CD4-positive, alpha-beta T cell treated with Interleukin-4 for 1 hour (primary cell): ENCODE data around the gene PERCC1.

Experiments used
- DNase-seq, 2 donors: peaks; one replicate each; pipeline ENCODE4 v3.0.0-alpha.2; 2020 to 2022

The PERCC1 gene

DNA sequence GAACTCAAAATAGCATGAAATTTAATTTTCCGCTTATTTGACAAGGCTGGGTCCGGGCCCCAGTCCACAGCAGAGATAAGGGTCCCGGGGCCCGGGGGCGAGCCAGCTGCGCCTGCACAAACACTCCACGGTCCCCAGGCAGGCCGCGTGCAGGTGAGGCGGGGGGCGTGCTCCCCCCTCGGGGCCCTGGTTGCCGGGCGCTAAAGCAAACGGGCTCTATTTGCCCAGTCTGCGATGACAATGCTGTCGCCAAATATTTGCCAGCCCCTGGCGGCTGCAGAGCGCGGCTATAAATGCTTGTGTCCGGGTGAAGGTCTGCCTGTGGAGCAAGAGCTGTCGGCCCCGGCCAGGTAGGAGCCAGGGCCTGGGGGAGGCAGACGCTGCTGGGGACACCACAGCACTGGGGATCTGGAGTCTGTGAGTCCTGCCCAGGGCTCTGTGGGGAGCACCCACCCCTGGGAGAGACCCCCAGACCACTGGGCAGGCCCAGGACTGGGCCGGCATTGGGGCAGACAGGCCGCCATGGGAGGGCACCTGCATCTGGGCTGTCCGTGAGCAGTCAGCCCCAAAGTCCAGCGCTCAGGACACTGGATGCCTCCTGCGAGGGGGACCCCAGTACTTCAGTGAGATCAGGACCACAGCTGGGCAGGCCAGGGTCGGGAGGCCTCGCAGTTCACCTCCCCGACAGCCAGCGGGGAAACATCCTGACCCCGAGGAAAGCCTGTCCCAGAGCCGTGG lies at the start of gene PERCC1:
TSS of gene PERCC1 (plus strand) at position 320 of the 738 bp plus-strand sequence. CDS start 1,516 bp downstream, outside the sequence.
- no peak for DNase-seq

DNA sequence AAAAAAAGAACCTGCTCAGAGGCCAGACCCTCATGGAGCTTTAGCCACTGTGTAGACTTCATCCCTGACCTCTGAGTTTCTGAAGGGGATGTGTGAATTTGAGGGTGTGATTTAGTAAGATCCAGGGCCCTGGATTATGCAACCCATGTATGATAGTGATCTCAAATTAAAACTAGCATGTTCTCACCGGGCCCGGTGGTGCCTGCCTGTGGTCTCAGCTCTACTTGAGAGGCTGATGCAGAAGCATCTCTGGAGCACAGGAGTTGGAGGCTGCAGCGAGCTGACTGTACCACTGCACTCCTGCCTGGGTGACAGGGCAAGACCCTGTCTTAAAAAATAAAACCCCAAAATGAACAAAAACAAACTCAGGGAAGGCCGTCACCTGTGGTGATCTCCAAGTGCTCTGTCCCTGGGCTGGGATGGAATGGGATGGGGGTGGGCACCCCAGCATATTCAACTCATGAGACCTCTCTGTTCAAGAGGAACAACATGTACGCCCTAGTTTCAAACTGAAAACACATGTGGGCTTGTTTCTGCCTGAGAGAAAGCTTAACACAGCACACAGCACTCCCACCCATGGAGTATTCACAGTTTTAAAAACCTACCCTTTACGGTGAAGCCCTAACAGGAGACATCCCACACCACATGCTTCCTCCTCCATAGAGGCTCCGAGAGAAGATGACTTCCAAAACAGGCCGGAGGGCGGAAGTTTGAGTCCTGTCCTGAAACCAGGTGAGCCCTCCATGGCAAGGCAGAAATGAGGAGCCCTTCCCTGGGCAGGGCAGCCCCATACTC lies 49.1 kb upstream of the PERCC1 start:
- DNase-seq = no peak

DNA sequence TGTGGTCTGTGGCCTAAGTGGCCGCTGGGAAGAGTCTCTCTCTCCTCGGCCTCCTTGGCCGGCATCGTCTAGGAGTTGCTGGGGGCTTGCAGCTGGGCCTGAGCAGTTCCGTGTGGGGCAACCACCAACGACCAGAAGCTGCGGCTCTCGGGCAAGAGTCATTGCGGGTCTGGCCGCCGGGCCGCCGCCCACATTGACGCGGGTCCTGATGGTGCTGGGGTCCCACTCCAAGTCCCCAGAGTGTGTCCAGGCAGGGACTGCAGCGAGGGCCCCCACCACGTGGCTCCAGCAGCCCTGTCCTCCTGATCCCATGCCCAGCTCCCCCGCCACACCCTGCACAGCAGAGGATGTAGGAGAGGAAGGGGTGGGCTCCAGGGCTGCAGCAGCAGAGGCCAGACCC lies 47.3 kb upstream of the PERCC1 start:
- no peak for DNase-seq

DNA sequence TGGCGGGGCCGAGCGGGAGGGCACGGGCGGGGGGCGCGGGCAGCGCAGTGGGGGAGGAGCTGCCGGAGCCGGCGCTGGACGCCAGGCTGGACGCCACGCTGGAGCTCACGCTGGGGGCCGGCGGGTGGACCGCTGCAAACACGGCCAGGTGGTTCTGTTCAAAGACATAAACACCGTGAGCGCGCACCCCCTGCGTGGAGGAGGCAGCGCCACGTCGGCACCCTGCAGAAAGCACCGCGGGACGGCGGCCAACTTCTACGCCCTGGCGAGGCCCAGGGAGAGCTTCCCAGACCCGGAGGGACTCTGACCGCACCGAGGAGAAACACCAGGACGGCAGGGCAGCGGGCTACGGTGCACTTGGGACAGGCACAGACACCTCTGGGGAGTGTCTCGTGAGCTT lies 45.6 kb upstream of the PERCC1 start:
- no peak for DNase-seq

DNA sequence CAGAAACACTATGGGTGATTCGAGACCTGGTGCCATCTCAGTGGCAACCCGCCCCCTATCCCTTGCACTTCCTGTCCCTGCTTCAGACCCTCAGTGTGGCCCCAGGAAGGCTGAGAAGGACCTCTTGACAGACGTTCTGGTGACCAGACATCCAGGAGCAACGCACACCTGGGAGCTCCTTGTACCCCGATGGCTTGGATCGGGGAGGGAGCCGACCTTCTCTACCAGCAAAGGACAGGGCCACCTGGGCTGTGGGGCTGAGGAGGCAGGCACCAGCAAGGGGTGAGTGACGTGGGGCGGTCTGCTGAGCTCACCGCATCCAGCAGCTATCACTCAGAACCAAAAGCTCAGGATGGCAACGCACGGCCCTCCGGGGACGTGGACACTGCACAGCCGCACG lies 43.5 kb upstream of the PERCC1 start:
- no peak for DNase-seq

DNA sequence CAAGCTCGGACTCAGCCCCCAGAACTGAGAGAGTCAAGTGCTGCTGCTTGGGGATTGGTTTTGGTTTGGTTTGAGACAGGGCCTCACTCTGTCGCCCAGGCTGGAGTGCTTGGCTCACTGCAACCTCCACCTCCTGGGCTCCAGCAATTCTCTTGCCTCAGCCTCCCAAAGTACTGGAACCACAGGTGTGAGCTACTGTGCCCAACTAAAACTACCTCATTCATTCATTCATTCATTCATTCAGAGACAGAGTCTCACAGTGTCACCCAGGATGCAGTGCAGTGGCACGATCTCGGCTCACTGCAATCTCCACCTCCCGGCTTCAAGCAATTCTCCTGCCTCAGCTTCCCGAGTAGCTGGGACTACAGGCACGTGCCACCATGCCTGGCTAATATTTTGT lies 41.1 kb upstream of the PERCC1 start:
- no peak for DNase-seq

DNA sequence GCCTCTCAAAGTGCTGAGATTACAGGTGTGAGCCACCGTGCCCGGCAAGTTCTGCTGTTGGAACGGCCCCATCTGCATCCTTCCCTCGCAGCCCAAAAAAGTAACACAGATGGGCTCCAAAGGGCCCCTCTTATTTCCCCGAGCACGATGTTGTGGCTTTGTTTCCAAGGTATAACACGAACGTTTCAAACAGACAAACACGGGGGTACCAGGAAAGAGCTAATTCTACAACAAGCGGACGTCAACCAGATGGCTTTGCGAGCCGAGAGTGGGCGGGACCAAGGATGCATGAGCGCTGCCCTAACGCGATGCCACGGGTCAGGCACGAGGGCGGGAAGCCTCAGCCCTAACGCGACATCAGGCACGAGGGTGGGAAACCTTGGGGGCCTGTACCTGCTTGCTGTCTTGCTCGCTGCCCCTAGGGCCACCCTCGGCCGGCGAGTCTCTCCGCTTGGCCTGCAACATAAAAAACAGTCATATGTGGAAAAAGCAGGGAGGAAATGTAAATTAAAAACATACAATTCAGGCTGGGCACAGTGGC lies 40.6 kb upstream of the PERCC1 start:
- DNase-seq = no peak

DNA sequence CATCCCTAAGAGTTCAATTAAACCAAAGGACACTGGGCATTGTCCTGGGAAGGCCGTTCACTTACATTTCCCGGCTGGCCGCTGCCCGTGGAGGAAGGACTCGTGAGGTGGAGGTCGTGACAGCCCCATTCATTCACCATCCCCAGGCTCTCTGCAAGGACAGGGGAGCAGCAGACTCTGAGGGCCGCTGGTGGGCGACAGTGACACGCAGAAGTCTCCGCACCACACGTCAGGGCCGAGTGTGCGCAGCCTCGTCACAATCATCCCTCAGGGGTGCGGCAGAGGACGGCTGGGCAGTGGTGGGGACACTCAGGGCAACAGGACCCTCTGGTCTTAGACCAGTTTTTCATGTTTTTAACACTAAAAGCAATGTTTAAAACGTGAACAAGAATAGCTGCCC lies 38.1 kb upstream of the PERCC1 start:
- DNase-seq = no peak

DNA sequence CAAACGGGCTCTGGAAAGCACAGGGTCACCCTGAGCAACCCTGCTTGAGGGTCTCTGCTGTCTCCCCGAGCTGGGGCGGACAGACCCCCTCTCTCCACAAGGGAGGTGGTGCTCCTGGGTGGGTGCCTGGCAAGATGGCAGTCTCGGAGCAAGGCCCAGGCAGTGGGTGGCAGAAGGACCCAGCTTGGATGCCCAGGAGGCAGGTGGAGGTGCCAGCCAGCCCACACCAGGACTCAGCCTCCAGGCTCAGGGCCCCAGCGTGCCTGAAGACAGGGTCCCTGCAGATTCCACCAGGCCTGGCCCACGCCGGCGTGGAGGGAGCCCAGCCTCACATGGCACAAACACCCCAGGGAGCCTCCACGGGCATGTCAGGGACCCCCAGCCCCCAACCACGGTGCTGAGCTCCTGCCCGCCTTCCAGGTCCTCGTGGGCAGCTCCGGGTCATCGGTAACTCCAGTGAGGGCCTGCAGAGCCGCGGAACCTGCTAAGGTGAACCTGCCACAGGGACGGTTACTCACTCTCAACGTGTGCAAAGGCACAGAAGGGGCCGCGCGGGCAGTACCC lies 37.2 kb upstream of the PERCC1 start:
- DNase-seq = no peak

DNA sequence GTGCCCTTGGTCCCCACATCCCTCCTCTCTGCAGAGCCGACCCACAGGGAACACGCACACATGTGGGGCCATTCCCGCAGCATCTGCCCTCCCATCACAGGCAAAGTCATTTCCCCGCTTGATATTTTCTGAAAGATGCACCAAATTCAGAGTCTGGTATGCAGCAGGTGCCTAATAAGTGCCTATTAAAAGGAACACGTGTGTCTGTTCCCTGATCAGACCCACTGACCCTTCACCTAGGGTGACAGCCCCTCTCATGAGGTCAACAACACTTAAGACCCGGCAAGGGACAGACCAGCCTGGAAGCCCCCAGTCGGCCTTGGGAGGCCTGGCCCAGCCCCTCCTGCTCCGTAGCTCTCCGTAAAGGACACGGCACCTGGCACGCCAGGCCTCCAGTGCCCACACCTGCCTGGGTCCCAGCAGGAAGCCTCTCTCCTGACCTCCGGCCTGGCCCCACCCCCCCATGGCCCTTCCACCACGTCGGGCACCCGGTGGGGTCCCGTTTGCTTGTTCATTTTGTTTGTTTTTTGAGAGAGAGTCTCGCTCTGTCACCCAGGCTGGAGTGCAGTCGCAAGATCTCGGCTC lies 36.4 kb upstream of the PERCC1 start:
- no peak for DNase-seq

DNA sequence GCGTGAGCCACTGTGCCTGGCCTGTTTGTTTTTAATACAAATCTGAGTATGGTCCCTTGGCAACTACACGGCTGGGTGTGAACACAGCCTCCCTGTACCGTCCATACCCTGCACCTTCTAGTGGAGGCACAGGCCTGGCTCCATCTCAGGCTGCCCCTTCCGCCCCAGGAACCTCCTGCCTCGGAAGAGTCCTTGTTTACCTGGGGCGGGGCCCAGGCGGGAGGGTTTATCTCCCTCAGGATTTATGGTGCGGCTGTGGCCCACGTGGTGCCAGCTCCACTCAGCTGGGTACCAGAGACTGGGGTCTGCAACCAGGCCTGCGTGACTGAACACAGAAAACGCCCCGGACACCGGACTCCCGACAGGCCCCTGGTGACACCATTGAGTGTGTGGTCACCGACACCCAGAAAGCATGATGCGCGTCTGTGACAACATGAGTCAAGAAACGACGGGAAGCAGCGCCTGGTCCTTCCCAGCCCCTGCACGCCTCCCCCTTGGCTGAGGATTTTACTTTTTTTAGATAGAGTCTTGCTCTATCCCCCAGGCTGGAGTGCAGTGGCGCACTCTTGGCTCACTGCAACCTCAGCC lies 35.3 kb upstream of the PERCC1 start:
- no peak for DNase-seq

DNA sequence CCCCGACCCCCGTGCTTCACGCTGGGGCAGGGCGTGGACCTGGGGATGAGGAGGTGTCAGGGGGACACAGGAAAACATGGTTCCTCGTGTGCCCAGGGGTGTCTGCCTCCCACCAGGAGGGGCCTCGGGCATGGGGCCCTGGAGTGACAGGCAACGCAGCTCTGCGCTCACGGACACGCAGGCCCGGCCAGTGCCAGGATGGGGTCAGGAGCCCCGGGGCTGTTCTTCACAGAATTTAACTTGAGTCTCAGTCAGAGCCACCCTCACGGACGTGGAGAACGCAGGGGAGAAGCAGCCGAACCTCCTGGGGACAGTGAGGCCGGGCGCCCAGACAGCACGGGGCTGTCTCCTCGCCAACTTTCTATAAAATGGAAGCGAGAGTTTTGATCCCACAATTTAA lies 33.1 kb upstream of the PERCC1 start:
- no peak for DNase-seq

DNA sequence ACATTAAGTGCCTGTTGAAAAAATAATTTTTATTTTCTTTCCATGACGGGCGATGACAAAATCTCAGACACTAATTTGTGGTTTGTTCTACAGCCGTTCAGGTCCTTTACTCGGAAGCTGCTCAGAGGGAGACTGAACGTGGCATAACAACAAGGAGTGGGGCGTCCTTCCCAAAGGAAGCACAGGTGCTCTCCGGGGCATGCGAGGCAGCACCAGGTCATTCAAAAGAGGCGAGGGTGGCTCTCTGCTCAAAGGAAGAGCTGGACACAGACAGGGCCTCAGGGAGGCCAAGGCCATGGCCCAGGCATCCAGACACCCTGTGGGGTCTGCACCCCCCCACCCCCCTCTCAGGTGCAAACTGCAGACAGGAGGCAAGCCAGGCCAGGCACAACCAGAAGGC lies 32.5 kb upstream of the PERCC1 start:
- DNase-seq = no peak

DNA sequence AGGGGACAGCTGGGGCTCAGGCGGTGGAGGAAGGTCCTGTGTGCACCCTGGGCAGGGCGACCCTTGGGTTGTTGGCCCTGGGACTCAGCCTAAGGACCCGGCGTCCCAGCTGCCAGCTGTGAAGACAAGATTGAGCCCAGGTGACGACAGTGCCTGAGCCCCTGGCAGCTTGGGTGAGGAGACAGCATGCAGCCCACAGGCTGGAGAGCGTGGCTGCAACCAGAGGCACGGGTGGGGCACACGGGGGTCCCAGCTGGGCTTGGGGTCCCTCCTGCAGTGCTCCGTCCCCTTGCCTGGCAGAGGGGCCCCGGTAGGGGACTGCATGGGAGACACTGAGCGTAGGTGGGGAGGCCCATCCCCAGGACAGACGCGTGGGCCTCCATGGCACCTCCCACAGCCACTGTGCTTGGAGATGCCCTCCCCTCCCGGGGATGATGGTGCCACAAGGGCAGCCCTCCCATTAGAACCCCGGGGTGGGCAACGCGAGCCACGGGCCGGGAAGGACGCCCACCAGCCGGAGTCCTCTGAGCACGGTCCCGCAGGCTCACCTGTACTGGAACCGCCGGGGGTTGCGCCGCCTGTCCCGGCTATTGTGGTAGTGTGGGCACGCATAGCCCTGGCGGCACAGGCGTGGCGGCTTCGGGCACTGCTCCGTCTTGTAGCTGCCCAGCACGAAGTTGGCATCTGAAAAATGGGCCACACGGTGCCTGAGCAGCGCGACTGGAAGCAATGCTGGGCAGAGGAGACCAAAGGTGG lies 31.9 kb upstream of the PERCC1 start:
- no peak for DNase-seq

DNA sequence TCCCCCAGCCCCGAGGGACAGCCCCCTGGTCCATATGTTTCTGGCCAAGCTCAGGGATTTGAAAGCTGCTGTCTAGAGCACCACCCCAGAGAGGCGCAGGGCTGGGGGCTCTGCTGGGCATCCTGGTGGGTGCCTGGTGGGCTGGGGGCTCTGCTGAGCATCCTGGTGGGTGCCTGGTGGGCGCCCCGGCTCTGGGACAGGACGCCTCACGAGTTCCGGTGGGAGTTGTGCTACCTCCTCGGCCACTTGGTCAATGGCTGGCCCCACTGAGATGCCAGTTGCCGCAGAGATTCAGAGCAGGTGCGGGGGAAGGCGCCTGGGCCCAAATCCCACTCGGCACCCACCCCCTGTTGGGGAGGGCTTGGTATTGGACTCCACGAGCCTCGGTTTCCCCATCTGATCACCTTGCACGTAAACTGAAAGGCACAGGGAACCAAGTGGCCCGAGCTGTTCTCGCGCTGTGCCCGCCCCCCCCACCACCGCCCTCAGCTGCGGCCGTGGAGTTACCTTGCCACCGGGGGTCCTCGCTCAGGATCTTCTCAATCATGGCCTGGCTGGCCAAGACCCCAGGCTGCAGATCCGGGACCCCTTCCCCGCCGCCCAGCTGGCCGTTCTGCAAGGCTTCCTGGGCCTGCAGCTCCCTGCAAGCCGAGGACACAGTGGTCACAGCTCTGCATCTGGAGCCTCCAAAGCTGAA lies 29.7 kb upstream of the PERCC1 start:
- DNase-seq = no peak

DNA sequence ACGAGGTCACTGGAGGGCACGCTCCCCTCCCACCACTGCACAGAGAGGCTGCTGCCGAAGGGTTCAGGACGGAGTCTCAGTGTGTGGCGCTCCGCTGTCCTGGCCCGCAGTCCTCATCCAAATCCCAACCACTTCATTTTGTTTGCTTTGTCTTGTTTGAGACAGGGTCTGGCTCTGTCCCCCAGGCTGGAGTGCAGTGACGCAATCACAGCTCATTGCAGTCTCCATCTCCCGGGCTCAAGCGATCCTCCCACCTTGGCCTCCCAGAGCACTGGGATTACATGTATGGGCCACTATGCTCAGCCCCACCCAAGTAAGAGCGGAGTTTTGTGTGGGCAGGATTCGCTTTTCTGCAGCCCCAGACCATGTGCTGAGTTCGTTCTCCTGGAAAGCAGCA lies 29.1 kb upstream of the PERCC1 start:
- DNase-seq = no peak

DNA sequence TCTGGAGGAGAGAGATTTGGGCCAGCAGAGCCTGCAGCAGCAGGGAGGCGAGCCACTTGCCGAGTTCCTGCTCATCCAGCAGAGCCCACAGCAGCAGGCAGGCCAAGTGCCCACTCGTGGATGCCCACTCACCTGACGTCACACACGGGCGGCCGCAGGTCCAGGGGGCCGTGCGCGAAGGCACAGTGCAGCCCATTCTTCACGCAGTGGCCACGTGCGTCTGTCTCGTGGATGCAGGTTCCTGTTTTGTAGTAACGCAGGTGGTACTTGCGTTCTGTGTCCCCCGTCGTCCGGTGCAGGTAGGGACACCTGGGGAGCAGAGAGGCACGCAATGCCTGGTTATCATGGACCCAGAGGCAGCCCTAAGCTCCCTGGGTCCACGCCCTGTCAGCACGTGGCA lies 27.8 kb upstream of the PERCC1 start:
- DNase-seq = no peak

DNA sequence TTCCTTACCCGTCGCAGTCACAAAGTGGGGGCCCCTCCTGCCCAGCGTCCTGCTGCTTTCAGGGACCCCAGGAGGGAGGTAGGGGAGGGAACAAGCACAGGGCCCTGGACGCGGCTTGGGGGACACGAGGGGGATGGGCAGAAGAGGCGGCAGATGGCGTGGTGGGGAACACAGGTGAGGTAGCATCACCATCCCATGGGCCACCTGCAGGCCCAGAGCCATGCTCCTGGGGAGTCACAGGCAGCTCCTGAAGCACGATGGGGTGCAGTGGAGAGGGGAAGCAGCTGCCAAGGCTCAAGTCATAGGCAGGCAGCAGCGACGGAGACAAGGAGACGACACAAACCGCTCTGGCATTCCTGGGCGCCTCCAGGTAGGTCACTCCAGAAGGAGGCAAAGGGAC lies 27.1 kb upstream of the PERCC1 start:
- DNase-seq = no peak

DNA sequence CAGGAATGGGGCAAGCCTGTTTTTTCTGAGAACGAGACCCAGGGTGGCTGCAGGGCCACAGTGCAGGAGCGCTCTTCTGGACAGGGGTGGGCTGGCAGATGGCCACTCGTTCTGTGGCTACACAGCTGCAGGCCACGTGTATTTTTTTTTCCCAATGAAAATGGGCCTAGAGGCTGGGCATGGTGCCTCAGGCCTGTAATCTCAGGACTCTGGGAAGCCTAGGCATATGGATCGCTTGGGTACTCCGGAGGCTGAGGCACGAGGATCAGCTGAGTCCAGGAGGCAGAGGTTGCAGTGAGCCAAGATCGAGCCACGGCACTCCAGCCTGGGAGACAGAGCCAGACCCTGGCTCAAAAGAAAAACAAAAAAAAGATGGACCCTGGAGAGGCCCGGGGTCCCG lies 23.1 kb upstream of the PERCC1 start:
- DNase-seq = no peak

DNA sequence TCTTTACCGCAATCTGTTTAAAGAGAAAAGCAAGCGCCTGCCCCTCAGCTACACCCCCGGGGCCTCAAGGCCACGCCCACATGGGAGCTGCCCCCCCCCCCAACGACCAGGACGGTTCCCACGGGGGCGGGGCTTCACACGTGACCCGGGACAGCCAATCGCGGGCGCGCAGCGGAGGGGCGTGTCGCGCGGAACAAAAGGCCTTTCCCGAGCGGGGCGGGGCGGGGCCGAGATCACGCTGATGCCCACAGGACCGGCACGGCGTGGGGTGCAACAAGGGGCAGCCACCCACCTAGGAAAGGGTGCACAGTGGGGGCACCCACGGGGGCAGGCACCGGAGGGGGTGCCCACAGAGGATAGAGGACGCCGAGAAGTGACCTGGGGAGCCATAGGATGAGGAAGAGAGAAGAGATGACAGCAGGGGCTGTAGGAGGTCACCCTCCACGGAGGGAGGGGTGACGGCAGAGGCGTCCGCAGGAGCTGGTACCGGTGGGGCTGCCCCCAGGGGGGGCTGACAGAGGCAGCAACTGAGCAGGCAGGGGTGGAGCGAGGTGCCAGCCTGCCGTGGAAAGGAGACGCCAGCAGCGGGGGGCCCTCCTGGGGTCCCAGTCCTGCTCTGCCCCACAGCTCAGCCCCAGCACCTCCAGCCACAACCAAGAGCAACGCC lies 22.6 kb upstream of the PERCC1 start:
- peak; percentile 94 to 97 for DNase-seq

DNA sequence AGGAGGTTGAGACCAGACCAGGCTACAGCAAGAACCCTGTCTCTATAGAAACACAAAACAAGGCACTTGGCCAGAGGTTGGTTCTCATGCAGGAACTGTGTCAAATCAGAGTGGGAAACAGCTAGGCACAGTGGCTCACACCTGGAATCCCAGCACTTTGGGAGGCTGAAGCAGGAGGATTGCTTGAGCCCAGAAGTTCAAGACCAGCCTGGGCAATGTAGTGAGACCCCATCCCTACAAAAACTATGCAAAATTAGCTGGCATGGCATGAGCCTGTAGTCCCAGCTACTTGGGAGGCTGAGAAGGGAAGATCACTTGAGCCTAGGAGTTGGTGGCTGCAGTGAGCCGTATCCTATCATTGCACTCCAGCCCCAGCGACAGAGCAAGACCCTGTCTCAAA lies 18.0 kb upstream of the PERCC1 start:
- DNase-seq = no peak
